PC-9 (cell line): Measurements from ENCODE around the gene PP2D1.

ENCODE experiments used
- CTCF ChIP-seq: fragments of 200-600 bp; sonication (generic); conservative IDR thresholded peaks from 2 replicates; pipeline ENCODE4 v1.6.1; 2017; ENCODE audit warnings: mixed run types, antibody characterized with exemption, mild to moderate bottlenecking, moderate library complexity
- EZH2 ChIP-seq: fragments of 200-600 bp; sonication (generic); IDR thresholded peaks from 2 replicates; pipeline ENCODE4 v1.8.0; 2017; ENCODE audit warnings: antibody characterized with exemption, low read depth

- TF ChIP-seq CTCF (no peak), EZH2 (no peak)
Measured at GRCh38 chr3:20038699-20039465, 26.8 kb upstream of the PP2D1 start.
